Measurements from ENCODE around the gene FMC1.

GRCh38 chr7:139292821-139293220 lies 48.3 kb upstream of the FMC1 start:
- TF ChIP-seq, protein P1, sequence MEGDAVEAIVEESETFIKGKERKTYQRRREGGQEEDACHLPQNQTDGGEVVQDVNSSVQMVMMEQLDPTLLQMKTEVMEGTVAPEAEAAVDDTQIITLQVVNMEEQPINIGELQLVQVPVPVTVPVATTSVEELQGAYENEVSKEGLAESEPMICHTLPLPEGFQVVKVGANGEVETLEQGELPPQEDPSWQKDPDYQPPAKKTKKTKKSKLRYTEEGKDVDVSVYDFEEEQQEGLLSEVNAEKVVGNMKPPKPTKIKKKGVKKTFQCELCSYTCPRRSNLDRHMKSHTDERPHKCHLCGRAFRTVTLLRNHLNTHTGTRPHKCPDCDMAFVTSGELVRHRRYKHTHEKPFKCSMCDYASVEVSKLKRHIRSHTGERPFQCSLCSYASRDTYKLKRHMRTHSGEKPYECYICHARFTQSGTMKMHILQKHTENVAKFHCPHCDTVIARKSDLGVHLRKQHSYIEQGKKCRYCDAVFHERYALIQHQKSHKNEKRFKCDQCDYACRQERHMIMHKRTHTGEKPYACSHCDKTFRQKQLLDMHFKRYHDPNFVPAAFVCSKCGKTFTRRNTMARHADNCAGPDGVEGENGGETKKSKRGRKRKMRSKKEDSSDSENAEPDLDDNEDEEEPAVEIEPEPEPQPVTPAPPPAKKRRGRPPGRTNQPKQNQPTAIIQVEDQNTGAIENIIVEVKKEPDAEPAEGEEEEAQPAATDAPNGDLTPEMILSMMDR (conservative IDR thresholded peaks at IDR 0.05; ENCODE audit: low read length): no peak
- TF ChIP-seq EZH2phosphoT487 (IDR thresholded peaks at IDR 0.05; ENCODE audit: borderline replicate concordance): no peak
